ENCODE measurements around the gene NUP188. TPM values are rescaled to one million over a fixed set of nuclear protein-coding genes. Genes with fewer than 3 reads are reported as not detected.

NUP188 gene
- total and polyA plus RNA-seq, 2 experiments from 2014 or later = 28.1 TPM

DNA sequence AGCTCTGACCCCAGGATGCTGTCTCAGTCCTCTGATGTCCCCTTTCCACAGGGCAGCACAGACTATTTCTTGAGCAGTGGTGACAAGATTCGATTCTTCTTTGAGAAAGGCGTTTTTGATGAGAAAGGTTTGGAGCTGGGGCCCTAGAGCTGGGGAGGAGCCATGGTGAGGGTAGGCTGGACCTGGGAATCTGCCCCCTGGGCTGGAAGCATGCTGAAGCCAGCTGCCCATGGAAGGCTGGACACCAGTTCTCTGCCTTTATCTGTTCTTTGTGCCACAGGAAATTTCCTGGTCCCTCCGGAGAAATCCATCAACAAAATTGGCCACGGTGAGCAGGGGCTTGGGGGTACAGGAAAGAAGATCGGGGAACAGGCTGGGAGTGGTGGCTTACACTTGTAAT lies 13.8 kb upstream of the NUP188 start:
- H3K9me3 ChIP-seq (ENCODE audit: low read depth) = no peaks in the 10 kb centered on the region
- no peaks in the 10 kb centered on the region for H3K79me2 ChIP-seq
- H3K4me2 ChIP-seq = no peak overlapping the region
- H3K27ac ChIP-seq = no peak overlapping the region
- no peaks in the 10 kb centered on the region for H3K36me3 ChIP-seq (replicated peaks; ENCODE audit: insufficient read depth, low read depth)
- no peaks in the 10 kb centered on the region for H3K9me2 ChIP-seq (replicated peaks; ENCODE audit: insufficient read depth)
- H3K4me1 ChIP-seq (ENCODE audit: insufficient read depth) = no peaks in the 10 kb centered on the region
- DNase-seq (ENCODE audit: low spot score) = no peak
- H3K27me3 ChIP-seq = no peaks in the 10 kb centered on the region
- H2AFZ ChIP-seq = no peak overlapping the region
- no peaks in the 10 kb centered on the region for H4K20me1 ChIP-seq (ENCODE audit: insufficient read depth, poor library complexity, severe bottlenecking)
- TF ChIP-seq EZH2phosphoT487 (IDR thresholded peaks at IDR 0.05; ENCODE audit: low read depth, severe bottlenecking, unreplicated experiment) (no peak), EZH2 (IDR thresholded peaks at IDR 0.05; ENCODE audit: borderline replicate concordance) (no peak)
- TF ChIP-seq, protein P1, sequence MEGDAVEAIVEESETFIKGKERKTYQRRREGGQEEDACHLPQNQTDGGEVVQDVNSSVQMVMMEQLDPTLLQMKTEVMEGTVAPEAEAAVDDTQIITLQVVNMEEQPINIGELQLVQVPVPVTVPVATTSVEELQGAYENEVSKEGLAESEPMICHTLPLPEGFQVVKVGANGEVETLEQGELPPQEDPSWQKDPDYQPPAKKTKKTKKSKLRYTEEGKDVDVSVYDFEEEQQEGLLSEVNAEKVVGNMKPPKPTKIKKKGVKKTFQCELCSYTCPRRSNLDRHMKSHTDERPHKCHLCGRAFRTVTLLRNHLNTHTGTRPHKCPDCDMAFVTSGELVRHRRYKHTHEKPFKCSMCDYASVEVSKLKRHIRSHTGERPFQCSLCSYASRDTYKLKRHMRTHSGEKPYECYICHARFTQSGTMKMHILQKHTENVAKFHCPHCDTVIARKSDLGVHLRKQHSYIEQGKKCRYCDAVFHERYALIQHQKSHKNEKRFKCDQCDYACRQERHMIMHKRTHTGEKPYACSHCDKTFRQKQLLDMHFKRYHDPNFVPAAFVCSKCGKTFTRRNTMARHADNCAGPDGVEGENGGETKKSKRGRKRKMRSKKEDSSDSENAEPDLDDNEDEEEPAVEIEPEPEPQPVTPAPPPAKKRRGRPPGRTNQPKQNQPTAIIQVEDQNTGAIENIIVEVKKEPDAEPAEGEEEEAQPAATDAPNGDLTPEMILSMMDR (IDR thresholded peaks at IDR 0.05; ENCODE audit: poor library complexity) = no peak
- WGBS (ENCODE audit: low lambda C conversion rate, missing lambda C conversion rate) = 91% methylated on average over 5 of the region's 5 CpGs
- H3K4me3 ChIP-seq = no peak overlapping the region

DNA sequence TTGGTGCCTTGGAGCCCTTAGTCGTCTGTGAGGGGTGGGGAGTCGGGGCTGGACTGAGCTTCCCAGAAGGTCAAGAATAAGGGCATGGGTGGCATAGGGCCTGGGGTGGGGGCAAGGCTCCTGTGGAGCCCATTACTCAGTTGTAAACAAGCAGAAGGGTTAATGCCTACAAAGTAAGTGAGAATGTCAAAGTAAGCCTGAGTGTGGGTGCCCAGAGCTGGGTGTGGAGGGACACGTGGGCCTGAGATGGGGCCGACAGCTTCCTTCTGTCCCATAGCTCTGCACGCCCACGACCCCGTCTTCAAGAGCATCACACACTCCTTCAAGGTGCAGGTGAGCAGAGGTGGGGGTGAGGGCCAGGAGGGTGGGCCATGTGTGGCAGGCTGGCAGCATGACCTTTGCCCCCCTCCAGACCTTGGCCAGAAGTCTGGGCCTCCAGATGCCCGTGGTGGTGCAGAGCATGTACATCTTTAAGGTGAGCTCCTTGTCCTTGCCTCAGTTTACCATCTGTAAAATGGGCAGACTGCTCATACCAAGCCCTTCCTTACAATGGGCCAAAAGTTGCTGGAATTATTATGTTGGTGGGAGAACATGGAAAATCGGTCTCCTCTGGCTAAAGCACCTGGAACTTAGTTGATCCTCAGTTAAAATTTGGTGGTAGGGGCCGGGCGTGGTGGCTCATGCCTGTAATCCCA lies 11.2 kb upstream of the NUP188 start:
- Histone ChIP-seq H3K4me2 (no peak overlapping the region), H3K9me3 (ENCODE audit: low read depth) (no peaks in the 10 kb centered on the region), H3K36me3 (replicated peaks; ENCODE audit: insufficient read depth, low read depth) (no peaks in the 10 kb centered on the region), H2AFZ (no peak overlapping the region), H3K27ac (no peak overlapping the region), H3K27me3 (no peaks in the 10 kb centered on the region), H3K79me2 (no peaks in the 10 kb centered on the region), H3K4me1 (ENCODE audit: insufficient read depth) (no peaks in the 10 kb centered on the region), H4K20me1 (ENCODE audit: insufficient read depth, poor library complexity, severe bottlenecking) (no peaks in the 10 kb centered on the region), H3K4me3 (no peak overlapping the region), H3K9me2 (replicated peaks; ENCODE audit: insufficient read depth) (no peaks in the 10 kb centered on the region)
- DNase-seq (ENCODE audit: low spot score) = no peak
- WGBS (ENCODE audit: low lambda C conversion rate, missing lambda C conversion rate) = 95% methylated on average over 11 of the region's 11 CpGs
- TF ChIP-seq EZH2phosphoT487 (IDR thresholded peaks at IDR 0.05; ENCODE audit: low read depth, severe bottlenecking, unreplicated experiment) (no peak), EZH2 (IDR thresholded peaks at IDR 0.05; ENCODE audit: borderline replicate concordance) (no peak)
- TF ChIP-seq, protein P1 (IDR thresholded peaks at IDR 0.05; ENCODE audit: poor library complexity) = no peak

DNA sequence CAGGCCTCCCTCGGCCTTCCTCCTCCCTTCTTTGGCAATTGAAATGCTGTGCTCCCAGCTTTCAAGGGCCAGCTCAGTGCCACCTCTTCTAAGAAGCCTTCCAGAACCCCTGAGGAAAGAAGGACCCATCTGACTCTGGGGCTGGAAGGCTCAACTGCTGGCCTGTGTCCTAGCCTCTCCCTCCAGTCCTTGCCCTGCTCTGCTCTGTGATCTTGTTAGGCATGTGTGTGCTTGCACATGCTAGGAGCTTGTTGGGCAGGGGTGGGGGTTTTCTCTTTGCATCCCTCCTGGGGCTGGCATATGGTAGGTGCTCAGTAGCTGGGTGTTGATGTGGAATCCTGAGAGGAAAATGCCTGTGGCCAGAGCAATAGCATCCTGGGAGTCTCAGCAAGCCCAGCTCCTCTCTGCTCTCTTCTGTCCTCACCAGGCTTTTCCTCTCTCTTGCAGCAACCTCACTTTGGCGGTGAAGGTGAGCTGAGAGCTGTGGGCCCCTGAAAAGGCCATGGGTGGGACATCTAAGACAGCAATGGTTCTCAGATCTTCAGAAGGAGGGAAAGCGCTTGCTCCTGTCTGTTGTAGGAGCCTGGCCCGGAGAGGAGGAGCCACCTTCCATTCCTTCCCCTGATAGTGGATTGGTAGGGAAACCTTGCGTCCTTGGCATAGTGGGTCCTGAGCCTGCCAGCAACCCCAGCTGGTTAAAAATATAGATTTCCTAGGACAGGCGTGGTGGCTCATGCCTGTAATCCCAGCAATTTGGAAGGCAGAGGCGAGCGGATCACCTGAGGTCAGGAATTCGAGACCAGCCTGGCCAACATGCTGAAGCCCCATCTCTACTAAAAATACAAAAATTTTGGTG lies 10.0 kb upstream of the NUP188 start:
- Histone ChIP-seq H4K20me1 (ENCODE audit: insufficient read depth, poor library complexity, severe bottlenecking) (no peaks in the 10 kb centered on the region), H3K4me1 (ENCODE audit: insufficient read depth) (no peaks in the 10 kb centered on the region), H3K36me3 (replicated peaks; ENCODE audit: insufficient read depth, low read depth) (no peaks in the 10 kb centered on the region), H3K9me2 (replicated peaks; ENCODE audit: insufficient read depth) (no peaks in the 10 kb centered on the region), H3K27ac (no peak overlapping the region), H3K9me3 (ENCODE audit: low read depth) (no peaks in the 10 kb centered on the region), H3K27me3 (no peaks in the 10 kb centered on the region), H3K4me2 (no peak overlapping the region), H3K79me2 (no peaks in the 10 kb centered on the region), H3K4me3 (no peak overlapping the region), H2AFZ (no peak overlapping the region)
- TF ChIP-seq EZH2 (IDR thresholded peaks at IDR 0.05; ENCODE audit: borderline replicate concordance) (no peak), EZH2phosphoT487 (IDR thresholded peaks at IDR 0.05; ENCODE audit: low read depth, severe bottlenecking, unreplicated experiment) (no peak)
- TF ChIP-seq, protein P1 (IDR thresholded peaks at IDR 0.05; ENCODE audit: poor library complexity) = no peak
- 94% methylated on average over 9 of the region's 9 CpGs for WGBS (ENCODE audit: low lambda C conversion rate, missing lambda C conversion rate)
- DNase-seq (ENCODE audit: low spot score) = no peak

Measured in hepatocyte (in vitro differentiated cells).